Stimulated activated CD8-positive, alpha-beta memory T cell treated with anti-CD3 and anti-CD28 coated beads, Interleukin-2, amount 100 ng/mL, for 1 hour (primary cell): ENCODE results near the gene MIPEP.

ENCODE experiments used
- DNase-seq, 2 donors: peaks; one replicate each; pipeline ENCODE4 v3.0.0-alpha.2; 2020; ENCODE audit warnings: low read depth in 2 of 2

Gene MIPEP

DNA sequence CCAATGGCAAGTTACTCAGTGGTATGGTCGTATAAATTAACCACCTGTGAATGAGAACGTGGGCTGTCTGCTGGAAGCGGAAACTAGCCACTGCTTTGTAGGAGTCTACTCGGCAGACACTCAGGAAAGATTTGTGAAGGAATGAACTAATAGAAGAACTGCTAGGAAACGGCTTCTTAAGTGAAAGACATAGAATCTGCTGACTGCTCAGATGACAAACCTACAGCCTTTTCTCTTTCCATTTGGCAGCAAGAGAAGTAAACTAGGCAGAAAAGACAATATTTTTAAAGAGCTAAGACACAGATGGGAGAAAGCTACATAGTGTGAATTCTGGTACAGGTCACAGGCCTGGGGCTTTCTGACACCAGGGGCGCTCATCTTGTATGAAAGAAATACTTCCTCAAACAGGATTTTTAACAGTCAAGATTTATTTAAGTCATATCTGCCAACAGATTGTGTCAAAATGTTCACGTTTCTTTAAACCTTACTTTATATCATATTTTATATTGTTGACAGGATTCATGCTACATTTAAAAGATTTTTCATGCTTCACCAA, 78.4 kb downstream of the MIPEP start:
- DNase-seq = no peak

GRCh38 chr13:23808803-23809202, 80.4 kb downstream of the MIPEP start:
- no peak for DNase-seq

- DNase-seq = no peak
Observed at GRCh38 chr13:23806874-23807526, 82.2 kb downstream of the MIPEP start.

DNA sequence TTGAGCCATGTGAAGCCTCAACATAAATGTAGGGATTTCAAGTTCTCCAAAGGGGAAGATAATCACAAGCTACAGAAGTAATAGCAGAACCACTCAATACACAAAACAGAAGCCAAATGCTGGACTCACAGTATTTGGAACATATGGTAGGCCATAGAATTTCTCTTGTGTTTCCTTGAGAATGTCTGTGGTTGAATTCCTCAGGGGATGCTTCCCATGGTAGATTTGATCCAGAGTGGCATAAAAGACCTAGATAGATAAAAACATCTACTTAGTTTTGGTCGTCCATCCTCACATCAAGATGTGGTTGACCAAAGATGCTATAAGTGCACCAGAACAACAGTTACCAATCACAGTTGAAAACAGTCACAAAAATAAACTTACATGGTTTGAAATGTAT, 83.4 kb downstream of the MIPEP start:
- no peak for DNase-seq

GRCh38 chr13:23805122-23805521, 84.1 kb downstream of the MIPEP start:
- no peak for DNase-seq

DNA sequence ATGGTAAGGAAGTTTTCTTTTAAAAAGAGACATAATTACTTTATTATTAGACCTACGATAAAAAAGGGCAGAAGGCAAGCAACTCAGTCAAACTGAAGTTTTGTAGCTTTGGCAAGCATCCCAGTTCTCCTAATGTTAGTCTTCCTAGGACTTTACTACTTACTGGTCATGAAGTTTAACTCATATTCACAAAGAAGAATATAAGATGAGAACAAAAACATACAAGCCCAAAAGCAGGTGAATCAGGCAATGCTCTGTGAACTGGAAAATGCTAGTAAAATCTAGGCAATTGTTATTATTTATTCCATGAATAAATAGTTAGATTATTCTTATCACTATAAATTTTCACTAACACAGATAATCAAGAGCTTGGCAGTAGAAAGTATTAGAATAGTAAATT, 85.0 kb downstream of the MIPEP start:
- DNase-seq = no peak

GRCh38 chr13:23801141-23801540, 88.1 kb downstream of the MIPEP start:
- no peak for DNase-seq

- DNase-seq = no peak
Observed at GRCh38 chr13:23799945-23800344, 89.3 kb downstream of the MIPEP start.

DNA sequence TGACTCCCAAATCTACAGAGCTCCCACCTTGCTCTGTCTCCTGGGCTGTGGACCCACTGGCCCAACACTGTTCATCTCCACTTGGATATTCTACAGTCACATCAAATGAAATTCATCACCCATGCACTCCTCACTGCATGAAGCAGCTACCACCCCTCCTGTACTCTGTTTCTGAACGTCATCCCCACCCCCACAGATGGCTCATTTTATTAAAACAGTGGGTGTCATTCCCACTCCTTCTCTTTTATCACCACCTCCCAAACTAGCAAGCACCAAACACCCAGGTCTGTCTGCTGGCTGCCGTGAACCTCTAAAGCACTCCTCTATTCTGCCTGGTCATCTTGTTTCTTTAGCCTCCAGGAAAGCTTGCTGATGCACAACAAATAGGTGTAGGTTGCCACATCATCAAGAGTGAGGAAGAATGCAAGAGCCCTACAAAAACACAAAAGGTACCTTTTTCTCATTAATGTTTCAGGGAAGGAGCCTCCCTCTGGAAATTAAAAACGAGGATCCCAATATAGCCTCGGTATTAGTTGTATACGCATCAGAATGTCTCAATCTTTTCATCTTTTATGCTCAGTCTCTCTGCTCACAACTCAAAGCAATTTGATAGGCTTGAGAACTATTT, 91.8 kb downstream of the MIPEP start:
- no peak for DNase-seq

- DNase-seq = no peak
Observed at GRCh38 chr13:23796551-23796950, 92.6 kb downstream of the MIPEP start.

GRCh38 chr13:23794267-23795161, 94.7 kb downstream of the MIPEP start:
- DNase-seq = no peak

DNA sequence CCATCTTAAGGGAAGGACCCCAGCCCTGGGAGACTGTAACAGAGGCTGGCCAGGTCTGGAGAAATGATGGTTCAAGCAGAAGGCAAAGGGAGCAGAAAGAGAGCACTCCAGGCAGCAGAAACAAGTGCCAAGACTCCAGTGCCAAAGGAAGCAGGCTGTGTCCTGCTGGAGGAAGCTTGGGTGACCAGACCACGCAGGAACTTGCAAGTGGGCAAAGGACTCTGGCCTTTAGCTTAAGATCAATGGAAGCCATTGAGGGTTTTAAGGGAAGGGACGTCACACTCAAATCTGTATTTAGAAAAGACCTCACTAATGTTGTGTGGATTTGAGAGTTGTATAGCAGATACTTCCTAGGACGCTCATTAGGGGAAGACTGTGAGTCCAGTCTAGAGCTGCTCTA, 95.5 kb downstream of the MIPEP start:
- DNase-seq = no peak

GRCh38 chr13:23792680-23793079, 96.5 kb downstream of the MIPEP start:
- DNase-seq = no peak

- no peak for DNase-seq
Observed at GRCh38 chr13:23790577-23791170, 98.5 kb downstream of the MIPEP start.

DNA sequence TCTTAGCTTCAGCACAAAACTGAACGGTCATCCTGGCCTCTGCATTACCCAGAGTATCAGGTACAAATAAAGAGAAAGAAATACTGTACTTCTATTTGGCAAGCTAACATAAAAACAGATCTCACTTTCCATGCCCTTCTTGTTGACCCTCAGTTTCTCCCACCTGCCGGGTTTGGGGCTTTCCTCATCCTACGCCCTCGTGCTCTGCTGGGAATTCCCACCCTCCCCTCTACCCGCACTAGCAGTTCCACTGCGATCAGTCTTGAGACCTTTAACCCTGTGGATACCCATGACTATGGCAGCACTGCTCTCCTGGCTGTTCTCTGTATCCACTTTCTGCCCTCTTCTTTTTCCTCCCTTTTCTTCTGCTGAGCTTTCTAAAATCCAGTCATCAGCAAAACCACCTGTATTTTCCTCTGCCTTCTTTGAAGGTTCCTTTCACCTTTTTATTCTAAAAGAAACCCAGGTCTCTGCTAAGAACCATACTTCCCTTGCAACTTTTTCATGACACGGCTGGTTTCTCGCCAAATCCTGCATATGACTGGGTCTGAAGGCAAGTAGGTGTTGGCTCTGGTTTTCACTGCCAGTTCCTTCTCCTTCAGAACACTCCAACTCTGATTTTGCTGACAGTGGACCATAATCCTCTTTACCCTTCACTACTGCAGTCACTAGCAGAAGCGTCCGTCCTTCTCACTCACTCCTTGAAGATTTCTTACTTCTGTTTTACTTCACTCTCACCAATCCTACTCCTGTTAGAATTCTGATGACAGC, 99.4 kb downstream of the MIPEP start:
- DNase-seq = no peak

DNA sequence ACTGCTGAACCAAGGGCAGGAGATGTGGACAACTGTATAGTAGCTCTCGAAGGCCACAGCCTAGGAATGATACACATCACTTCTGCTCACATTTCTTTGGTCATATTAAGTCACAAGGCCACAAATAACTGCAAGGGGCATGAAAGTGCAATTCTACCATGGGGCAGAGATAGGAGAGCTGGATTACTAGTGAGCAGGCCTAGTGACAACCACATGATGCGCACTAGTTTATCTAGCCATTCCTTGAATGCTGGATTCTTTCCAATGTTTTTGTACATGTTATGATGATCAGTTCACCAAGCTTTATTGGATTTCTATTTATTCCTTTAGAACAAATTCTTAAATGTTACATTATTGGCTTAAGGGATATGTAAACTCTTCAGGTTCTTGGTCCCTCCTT, 100.7 kb downstream of the MIPEP start:
- no peak for DNase-seq

DNA sequence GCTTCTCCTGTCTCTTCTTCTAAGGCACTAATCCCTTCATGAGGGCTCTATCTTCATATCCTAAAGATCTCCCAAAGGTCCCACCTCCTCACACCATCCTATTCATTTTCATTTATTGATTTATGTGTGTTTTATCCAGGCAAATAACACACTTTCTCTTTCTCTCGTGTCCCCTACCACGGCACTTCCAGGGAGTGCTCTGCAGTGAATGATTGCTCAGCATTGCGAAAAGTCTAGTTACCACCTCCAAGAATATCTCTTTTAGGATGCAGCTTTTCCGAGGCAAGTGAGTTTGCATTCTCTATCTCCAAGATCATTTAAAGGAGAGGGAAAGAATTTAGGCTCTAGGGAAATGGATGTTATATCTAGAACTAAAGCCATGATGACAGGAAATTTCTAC, 101.7 kb downstream of the MIPEP start:
- no peak for DNase-seq

DNA sequence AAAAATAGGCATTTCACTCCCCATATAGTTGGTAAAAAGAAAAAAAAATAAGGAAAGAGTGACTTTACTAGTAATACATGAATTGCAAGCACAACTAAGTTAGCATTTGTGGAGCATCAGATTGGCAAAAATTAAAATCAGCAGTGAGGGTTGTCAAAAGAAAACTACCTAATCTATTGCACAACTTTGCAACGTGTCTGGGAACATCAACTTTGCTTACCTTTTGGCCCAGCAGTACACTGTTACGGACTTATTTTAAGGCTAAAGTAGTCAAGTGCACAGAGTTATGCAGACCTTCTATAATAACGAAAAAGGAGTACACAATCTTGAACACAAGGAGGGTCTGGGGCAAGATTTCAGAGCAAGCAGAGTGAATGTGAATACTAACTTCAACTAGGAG, 102.6 kb downstream of the MIPEP start:
- DNase-seq = no peak

DNA sequence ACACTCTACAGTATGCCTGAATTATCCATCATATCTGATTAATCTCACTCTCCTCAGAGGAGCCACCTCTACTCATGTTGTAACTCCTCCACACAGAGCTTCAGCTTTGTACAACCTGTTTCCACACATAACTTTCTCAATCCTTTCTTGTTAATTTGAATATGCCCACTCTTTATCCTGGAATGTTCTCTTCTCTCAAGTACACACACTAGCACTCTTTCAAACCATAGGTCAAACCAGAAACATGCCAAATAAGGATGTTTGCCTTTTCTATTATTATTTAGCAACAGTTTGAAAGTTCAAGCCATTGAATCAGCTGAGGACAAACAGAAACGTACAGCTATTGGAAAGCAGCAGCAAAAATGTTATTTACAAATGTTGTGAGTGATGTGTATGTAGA, 110.3 kb downstream of the MIPEP start:
- DNase-seq = no peak

GRCh38 chr13:23778002-23778652, 111.1 kb downstream of the MIPEP start:
- no peak for DNase-seq

- no peak for DNase-seq
Observed at GRCh38 chr13:23777575-23777870, 111.7 kb downstream of the MIPEP start.
